ENCODE data around the gene KCNN1.
"Not testable (repeated sequence)": the region's sequence is repeated elsewhere in the genome, so short reads cannot be mapped to it uniquely, and the experiment has no call there.

The KCNN1 gene

GRCh38 chr19:17999684-18000479 is 33.0 kb downstream of the KCNN1 start:
- peak in 1 of 58 donors; percentile 0 for DNase-seq

GRCh38 chr19:18000480-18000914 is 33.6 kb downstream of the KCNN1 start:
- DNase-seq, result peak in 1 of 58 donors; percentile 49

GRCh38 chr19:18000915-18001776 is 34.2 kb downstream of the KCNN1 start:
- peak in 52 of 58 donors; percentile 13 to 79 (median 58) for DNase-seq

GRCh38 chr19:18001777-18002345 is 35.0 kb downstream of the KCNN1 start:
- no peak for DNase-seq

- DNase-seq, result peak in 3 of 58 donors; percentile 10 to 25 (median 11)
These were observed 35.5 kb downstream of the KCNN1 start for GRCh38 chr19:18002347-18002850.

- not testable (repeated sequence) for DNase-seq
These were observed 38.8 kb downstream of the KCNN1 start for GRCh38 chr19:18005750-18006149.

GRCh38 chr19:18007044-18007916 is 40.4 kb downstream of the KCNN1 start:
- DNase-seq, result peak in 57 of 58 donors; percentile 32 to 86 (median 74)

- DNase-seq, result peak in 57 of 58 donors; percentile 52 to 96 (median 89)
These were observed 41.2 kb downstream of the KCNN1 start, which contains the start of gene ARRDC2 for GRCh38 chr19:18007917-18008673. Gene ARRDC2 (plus strand): TSS chr19:18008170. CDS start chr19:18008311, 141 bp downstream.

GRCh38 chr19:18008814-18009213 is 41.9 kb downstream of the KCNN1 start:
- DNase-seq, result peak in 1 of 58 donors; percentile 52

GRCh38 chr19:18009412-18010066 is 42.6 kb downstream of the KCNN1 start:
- DNase-seq, result peak in 3 of 58 donors; percentile 18 to 33 (median 26)

- peak in 1 of 58 donors; percentile 13 for DNase-seq
These were observed 43.2 kb downstream of the KCNN1 start for GRCh38 chr19:18010149-18010548.

GRCh38 chr19:18013210-18014111 is 46.6 kb downstream of the KCNN1 start:
- peak in 6 of 58 donors; percentile 10 to 41 (median 19) for DNase-seq

GRCh38 chr19:18014197-18014596 is 47.3 kb downstream of the KCNN1 start:
- DNase-seq, result no peak

- DNase-seq, result no peak
These were observed 49.5 kb downstream of the KCNN1 start for GRCh38 chr19:18016209-18016910.

GRCh38 chr19:18017275-18018083 is 50.6 kb downstream of the KCNN1 start:
- peak in 3 of 58 donors; percentile 23 to 47 (median 33) for DNase-seq

All from anterior cingulate cortex (tissue), 58 donors.